Omental fat pad (tissue), 4 donors: ENCODE measurements around the gene PEF1. TPM values are rescaled to one million over a fixed set of nuclear protein-coding genes. Genes with fewer than 3 reads are reported as not detected.

ENCODE experiments used
- ATAC-seq: fragments of 150-250 bp; one replicate; pipeline ENCODE4 v1.9.1; 2016; ENCODE audit warnings: mild to moderate bottlenecking, moderate library complexity; ENCODE audit not compliant: low FRiP score
- DNase-seq: peaks from one replicate; pipeline ENCODE4 v3.0.0-alpha.2; 2019; ENCODE audit warnings: low spot score
- CTCF ChIP-seq, 3 donors: fragments of 450-650 bp; IDR thresholded peaks; one replicate each; pipeline ENCODE4 v1.5.1; 2016 to 2017; ENCODE audit warnings: antibody characterized with exemption in 3 of 3, mild to moderate bottlenecking in 3 of 3, moderate library complexity in 2 of 3
- total RNA-seq, 4 donors: library from RNA; depleted of rRNA; stranded (reverse); fragments of >200 nt; gene quantifications; one replicate each; pipeline ENCODE4 v1.1.0, GENCODE V29; 2016

Gene PEF1
- total RNA-seq, 4 donors from 2014 or later = 54.7 to 73.5 (median 67.3) TPM

- no peak for TF ChIP-seq CTCF (IDR thresholded peaks at IDR 0.05)
- ATAC-seq = no peak
- DNase-seq = no peak
Measured at GRCh38 chr1:31586376-31587327, 58.0 kb downstream of the PEF1 start.

- DNase-seq = no peak
- ATAC-seq = no peak
- TF ChIP-seq CTCF (IDR thresholded peaks at IDR 0.05) = no peak
Measured at GRCh38 chr1:31585736-31586365, 58.8 kb downstream of the PEF1 start.

DNA sequence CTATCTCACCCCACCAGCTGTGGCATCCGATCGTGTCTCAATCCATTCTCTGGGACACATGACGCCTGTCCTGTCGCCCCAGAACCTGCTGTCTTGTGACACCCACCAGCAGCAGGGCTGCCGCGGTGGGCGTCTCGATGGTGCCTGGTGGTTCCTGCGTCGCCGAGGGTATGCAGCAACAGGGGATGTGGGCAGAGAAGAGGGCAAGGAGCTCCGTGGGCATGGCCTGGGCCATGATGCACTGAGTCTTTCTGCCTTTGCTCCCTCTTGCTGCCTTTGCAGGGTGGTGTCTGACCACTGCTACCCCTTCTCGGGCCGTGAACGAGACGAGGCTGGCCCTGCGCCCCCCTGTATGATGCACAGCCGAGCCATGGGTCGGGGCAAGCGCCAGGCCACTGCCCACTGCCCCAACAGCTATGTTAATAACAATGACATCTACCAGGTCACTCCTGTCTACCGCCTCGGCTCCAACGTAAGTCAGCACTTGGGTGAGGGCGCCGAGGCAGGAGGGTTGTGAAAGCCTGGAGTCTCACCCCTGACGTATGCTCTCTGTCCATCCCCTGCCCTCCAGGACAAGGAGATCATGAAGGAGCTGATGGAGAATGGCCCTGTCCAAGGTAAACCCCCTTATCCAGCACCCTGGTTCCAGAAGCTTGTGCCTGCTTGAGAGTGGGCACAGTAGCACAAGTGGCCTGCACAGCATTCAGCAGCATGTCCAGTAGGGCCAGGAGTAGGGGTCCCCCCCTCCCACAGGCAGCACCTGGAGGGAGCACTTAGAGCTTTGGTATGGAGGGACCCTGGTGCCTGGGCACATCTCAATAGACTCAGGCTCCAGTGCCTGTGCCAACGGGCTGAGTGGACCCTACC is 59.6 kb downstream of the PEF1 start:
- TF ChIP-seq CTCF (IDR thresholded peaks at IDR 0.05) = no peak
- ATAC-seq = no peak
- no peak for DNase-seq

GRCh38 chr1:31583995-31584868 is 60.4 kb downstream of the PEF1 start:
- ATAC-seq = no peak
- no peak for TF ChIP-seq CTCF (IDR thresholded peaks at IDR 0.05)
- DNase-seq = no peak

- no peak for TF ChIP-seq CTCF (IDR thresholded peaks at IDR 0.05)
- DNase-seq = no peak
- ATAC-seq = no peak
Measured at GRCh38 chr1:31583082-31583994, 61.3 kb downstream of the PEF1 start.
